Esophagus squamous epithelium (tissue), 4 donors: ENCODE data around the gene GPR35.

Source experiments
- CTCF ChIP-seq, 6 experiments: fragments of 450-650 bp in 4 of 6; fragments of 200-600 bp in 2 of 6; sonication (generic) in 2 of 6; IDR thresholded peaks; one replicate each; pipeline ENCODE4 v1.5.1; 2016 to 2019; ENCODE audit warnings: antibody characterized with exemption in 6 of 6, mild to moderate bottlenecking in 4 of 6, moderate library complexity in 4 of 6
- POLR2A ChIP-seq, 4 donors: fragments of 450-650 bp; IDR thresholded peaks; one replicate each; pipeline ENCODE4 v1.6.1; 2017; ENCODE audit warnings: antibody characterized with exemption in 4 of 4, mild to moderate bottlenecking in 4 of 4, moderate library complexity in 3 of 4

GRCh38 chr2:240643811-240644150, 18.5 kb downstream of the GPR35 start:
- no peak for TF ChIP-seq CTCF (IDR thresholded peaks at IDR 0.05)
- no peak for TF ChIP-seq POLR2A (IDR thresholded peaks at IDR 0.05)
